ES-I3 (cell line): ENCODE results near the gene SEMA5B.

Experiments
- H3K36me3 ChIP-seq: 2 replicates; pipeline ENCODE4 v1.6.1; 2013; ENCODE audit warnings: mild to moderate bottlenecking, low read length, control low read depth, moderate library complexity; ENCODE audit not compliant: insufficient read depth
- H3K4me1 ChIP-seq: 2 replicates; pipeline ENCODE4 v1.6.1; 2013; ENCODE audit warnings: mild to moderate bottlenecking, control low read depth, low read length; ENCODE audit not compliant: insufficient read depth
- H3K9ac ChIP-seq: 2 replicates; pipeline ENCODE4 v1.6.1; 2013; ENCODE audit warnings: low read depth, mild to moderate bottlenecking, low read length, moderate library complexity
- H3K9me3 ChIP-seq: 2 replicates; pipeline ENCODE4 v1.6.1; 2013; ENCODE audit warnings: mild to moderate bottlenecking, low read length, moderate library complexity; ENCODE audit not compliant: control insufficient read depth, insufficient read depth

The SEMA5B gene

DNA sequence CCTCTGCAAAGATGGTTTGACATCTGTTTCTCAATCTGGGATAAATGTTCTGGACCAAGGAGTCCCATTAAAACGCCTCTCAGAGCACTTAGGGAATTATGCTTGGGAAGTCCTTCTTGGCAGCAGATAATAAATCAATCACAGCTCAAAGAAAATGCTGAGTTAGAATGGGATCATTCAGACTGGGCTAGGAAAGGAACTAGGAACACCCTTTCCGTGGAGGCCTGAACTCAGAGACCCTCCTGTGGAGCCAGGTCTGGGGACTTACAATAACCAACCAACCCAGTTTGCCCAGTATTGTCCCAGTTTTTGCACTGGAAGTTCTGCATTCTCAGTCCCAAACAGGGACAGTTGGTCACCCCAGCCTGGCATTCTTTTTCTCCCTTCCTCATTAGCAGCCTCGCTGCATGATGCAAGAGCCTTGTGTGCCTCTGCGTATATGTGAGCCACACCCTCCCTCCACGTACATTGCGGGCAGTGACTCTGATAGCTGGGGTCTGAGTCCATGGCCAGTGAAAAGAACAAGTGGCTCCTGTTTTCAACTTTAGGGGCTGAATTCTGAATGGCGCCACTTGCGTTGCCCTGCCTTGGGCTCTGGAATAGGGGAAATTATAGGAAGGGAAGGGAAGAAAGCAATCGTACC lies 88.7 kb downstream of the SEMA5B start:
- Histone ChIP-seq H3K36me3 (no peaks in the 10 kb centered on the region), H3K9ac (no peak overlapping the region)

DNA sequence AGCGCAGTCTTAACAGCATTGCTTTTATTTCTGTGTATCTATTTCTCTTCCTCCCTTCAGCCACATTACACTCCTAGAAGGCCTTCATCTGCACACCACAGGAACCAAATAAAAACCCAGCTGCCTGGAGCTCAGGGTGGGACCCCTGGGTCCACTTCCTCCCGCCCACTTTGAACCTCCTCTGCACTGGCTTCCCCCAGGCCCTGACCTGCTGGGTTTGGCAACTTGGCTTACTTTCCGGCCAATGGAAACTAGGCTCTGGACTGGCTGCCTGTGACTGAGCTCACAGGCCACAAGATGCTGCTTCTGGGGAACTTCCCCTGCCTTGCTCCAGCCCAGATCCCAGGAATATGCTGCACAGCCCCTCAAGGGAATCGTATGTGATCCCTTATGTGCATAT lies 89.8 kb downstream of the SEMA5B start:
- no peaks in the 10 kb centered on the region for H3K9me3 ChIP-seq
- no peaks in the 10 kb centered on the region for H3K4me1 ChIP-seq
- no peak overlapping the region for H3K9ac ChIP-seq
- H3K36me3 ChIP-seq = no peaks in the 10 kb centered on the region

More for the DNA sequence above, 88.7 kb downstream of the SEMA5B start:
- H3K9me3 ChIP-seq = no peaks in the 10 kb centered on the region
- H3K4me1 ChIP-seq = no peaks in the 10 kb centered on the region

DNA sequence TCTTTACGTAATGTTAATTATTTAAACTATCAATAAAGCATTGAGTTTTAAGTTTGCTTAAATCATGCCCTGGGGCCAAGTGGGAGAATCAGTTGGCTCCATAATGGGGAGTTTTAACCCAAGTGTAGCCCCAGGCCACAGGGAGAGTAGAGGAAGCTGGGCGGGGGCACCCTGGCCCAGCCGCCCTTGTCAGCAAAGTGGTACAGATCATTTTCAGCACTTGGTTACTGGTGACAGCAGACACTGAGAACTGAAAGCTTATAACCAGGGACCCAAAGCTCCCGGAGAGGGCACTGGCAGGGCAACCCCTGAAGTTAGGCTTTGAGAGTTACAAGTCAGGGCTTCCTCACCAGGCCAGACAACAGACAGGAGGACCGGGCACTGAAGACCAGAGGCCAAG lies 90.6 kb downstream of the SEMA5B start:
- no peaks in the 10 kb centered on the region for H3K4me1 ChIP-seq
- no peaks in the 10 kb centered on the region for H3K36me3 ChIP-seq
- no peak overlapping the region for H3K9ac ChIP-seq
- no peaks in the 10 kb centered on the region for H3K9me3 ChIP-seq

DNA sequence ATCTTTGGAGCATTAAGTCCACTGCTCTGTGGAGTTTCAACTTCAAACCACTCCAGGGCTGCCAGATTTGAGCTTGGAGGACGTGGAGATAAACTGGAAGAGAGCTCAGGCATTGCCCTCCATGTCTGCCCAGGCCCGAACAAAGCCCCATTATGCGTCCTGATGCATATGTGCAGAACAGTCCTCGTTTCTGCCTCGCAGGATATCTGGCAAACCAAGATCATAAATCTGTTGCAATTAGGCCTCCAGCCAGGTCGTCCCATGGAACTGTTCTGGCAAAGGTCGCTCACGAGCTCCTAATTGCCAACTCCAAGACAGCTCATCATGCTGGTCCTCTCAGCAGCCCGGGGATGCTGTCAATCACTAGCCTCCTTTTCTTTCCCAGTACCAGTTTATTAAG lies 91.2 kb downstream of the SEMA5B start:
- Histone ChIP-seq H3K36me3 (no peaks in the 10 kb centered on the region), H3K9me3 (no peaks in the 10 kb centered on the region), H3K9ac (no peak overlapping the region), H3K4me1 (no peaks in the 10 kb centered on the region)

DNA sequence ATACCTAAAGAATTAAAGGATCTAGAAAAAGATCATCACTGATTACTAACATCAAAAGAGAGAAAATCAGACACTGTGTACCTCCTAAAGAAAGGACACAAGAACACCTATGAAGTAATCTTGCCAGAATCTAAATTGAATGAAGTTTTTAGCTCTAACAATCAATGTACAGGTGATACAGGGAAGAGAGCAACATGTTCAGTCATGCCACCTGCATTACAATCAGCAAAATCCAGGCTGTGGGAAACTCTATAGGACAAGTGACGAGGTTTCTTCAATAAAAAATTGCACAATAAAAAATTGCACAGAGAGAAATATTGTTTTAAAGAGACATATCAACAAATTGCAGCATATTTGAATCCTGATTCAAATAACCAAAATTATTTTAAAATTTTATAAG lies 93.3 kb downstream of the SEMA5B start:
- no peak overlapping the region for H3K9ac ChIP-seq
- no peaks in the 10 kb centered on the region for H3K9me3 ChIP-seq
- no peaks in the 10 kb centered on the region for H3K36me3 ChIP-seq
- no peaks in the 10 kb centered on the region for H3K4me1 ChIP-seq

DNA sequence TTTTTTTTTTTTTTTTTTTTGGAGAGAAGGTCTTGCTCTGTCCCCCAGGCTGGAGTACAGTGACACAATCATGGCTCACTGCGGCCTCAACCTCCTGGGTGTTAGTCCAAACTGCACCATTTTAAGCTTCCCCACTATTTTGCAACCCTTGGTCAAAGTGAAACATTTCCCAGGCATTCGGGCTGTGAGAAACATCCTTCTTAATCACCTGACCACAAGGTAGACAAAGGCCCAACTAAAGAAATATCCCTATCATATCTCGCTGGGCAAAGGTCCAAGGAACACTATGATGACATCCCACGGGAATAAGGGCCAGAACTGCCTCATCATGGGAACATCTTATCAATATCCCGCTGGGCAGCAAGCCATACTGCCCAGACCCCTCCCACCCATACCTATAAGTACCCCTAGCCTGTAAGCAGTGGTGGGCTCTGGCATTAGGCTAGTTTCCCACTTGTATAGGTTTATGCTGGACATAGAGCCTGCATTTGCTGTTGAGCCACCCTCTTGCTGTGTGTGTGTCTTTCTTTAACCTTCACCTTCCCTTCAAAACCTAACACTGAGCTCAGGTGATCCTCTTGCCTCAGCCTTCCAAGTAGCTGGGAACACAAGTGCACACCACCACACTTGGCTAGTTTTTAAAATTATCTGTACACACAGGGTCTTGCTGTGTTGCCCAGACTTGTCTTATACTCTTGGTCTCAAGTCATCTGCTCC lies 95.2 kb downstream of the SEMA5B start:
- no peaks in the 10 kb centered on the region for H3K9me3 ChIP-seq
- no peaks in the 10 kb centered on the region for H3K36me3 ChIP-seq
- no peaks in the 10 kb centered on the region for H3K4me1 ChIP-seq
- H3K9ac ChIP-seq = no peak overlapping the region

DNA sequence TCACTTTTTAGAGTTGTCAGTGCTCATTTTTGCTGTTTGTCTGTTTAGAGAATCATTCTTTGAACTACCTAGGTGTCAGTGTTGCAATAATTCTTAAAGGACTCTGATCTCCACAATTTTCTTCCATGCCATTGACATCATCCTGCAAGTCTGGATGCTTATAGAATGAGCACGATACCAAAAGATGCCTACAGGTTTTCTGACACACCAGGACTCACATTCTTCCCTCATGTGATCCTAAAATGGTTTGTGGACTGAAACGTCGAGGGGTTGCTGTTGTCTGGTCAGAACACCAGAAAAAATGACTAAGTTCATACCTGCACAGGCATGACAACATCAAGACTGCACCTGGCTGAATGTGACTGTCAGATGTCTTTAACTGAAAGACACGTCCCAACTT lies 95.9 kb downstream of the SEMA5B start:
- H3K4me1 ChIP-seq = no peaks in the 10 kb centered on the region
- H3K9ac ChIP-seq = no peak overlapping the region
- no peaks in the 10 kb centered on the region for H3K36me3 ChIP-seq
- no peaks in the 10 kb centered on the region for H3K9me3 ChIP-seq

DNA sequence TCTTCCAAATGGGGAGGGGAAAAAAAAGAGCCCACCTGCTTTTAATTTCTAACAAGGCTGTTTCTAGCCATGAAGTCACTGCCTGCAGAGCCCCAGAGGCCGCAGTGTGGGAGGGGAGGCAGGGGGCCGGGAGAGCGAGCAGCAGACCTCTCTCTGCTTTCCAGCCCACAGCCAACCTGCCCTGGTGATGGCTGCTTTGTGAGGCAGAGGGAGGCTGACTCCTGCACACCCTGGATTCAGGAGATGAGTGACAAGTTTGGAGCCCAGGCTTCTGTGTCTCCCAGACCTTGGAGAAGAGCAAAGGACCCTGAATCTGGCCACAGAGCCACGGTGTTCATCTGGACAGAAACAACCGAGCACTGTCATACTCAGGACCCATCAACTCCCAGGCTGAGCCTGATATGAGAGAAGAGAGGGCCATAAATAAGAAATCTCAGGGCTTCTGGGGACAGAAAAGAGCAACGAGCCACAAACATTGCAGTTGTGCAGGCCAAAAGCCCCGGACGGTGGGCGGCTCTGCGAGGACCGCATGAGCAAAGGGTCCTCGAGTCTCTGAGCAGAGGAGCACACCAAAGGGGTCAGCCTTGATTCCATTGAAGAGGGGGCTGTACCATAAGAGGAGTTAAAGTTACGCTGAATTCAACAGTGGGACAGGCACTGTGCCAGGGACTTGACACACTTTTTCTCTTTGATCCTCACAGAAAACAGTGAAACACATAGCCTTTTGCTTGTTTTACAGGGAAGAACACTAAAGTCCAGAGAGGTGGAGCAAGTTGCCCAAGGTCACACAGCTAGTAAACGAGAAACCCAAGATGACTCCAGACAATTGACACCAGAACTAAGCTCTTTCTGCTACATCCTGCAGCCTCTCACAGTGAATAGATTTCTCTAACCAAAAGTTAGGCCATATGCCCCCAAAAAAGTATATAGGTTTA lies 97.2 kb downstream of the SEMA5B start:
- no peaks in the 10 kb centered on the region for H3K4me1 ChIP-seq
- H3K9me3 ChIP-seq = no peaks in the 10 kb centered on the region
- H3K9ac ChIP-seq = no peak overlapping the region
- no peaks in the 10 kb centered on the region for H3K36me3 ChIP-seq

DNA sequence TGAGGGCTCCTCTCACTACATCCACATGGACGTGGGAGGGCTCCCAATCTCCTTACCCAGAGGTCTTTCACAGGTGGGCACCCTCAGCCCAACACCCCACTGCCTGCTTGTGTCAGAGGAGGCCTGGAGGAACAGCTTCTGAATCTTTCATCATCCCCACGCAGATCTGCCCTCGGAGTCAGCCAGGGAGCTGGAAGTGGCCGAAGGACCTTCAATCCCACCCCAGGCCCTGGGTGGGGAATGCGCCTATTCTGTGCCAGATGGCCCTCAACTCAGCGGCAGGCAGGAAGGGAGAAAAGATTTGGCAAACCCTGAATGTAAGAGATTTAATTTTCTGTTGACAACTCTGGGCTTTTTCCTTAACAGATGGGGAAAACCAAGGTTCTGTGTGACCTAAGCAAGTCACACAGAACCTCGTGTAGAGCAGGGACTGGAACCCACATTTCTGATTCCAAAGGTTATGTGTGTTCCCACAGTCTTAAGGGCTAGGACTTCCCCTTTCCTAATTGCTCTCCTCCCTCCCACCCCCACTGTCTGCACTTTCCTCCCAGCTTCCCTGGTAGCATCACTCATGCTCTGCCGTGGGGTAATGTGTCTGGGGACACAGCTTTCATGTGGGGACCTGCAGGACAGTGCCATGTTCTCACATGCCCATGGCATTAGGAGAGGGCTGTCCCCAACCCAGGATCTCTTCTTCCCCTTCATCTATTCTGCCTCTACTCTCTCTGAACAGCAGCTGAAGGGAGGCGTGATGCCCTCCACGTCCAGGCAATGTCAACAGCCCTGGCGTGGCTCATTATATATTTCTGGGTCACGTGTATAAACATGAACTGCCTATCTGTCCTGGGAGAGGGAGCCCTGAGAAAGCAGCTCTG lies 98.1 kb downstream of the SEMA5B start:
- H3K36me3 ChIP-seq = no peaks in the 10 kb centered on the region
- H3K9me3 ChIP-seq = no peaks in the 10 kb centered on the region
- no peaks in the 10 kb centered on the region for H3K4me1 ChIP-seq
- H3K9ac ChIP-seq = no peak overlapping the region

DNA sequence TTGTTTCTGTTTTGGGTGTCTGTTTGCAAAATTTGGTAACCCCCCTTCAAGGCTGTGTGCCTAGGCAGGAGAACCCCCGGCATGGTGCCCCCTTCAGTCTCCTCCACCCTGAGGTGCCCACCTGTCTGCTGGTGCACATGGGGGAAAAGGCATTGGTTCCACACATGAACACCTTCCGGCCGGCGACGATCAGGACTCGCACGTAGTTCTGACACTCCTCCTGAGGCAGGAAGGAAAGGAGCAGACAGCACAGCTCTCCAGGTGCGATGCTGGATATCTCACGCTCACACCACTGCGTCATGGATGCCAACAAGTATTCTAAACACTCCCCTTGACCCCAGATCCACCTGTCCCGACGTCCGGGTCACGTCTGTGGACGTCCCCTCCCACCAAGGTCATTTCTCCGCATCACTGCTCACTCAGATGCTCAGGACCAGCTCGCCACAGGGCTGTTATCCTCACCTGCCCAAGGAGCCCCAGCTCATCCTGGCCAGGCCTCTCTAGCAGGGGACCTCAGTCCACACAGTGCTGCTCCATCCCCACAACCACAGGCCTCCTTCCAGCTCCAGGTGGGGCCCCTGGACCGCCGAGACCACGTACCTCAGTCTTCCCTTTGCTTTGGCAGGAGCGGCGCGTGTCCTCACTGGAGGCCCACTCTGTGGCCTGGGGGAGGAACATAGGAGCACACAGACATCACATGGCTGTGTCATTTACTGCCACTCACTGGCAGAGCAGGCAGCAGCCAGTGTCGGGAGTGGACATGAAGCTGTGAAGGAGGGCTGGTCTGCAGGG lies 99.0 kb downstream of the SEMA5B start:
- Histone ChIP-seq H3K9ac (no peak overlapping the region), H3K4me1 (no peaks in the 10 kb centered on the region), H3K36me3 (no peaks in the 10 kb centered on the region)

DNA sequence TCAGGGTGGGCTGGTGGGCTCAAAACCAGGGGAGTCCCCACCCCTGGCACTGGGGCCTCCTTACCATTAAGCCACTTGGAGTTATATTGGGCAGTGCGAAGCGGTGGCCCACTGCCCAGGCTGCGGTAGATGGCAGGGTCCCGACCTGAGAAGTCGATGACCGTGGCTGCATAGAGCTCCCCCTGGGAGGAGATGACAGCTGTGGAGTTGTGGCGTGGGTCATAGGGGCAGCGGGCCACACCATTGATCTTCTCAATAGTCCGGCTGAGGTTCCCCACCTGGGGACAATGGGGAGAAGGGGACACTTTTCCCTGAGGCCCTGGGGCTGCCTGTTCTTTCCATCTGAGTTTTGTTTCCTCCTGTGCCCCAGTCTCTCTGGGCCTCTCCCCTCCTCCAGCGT lies 99.8 kb downstream of the SEMA5B start:
- H3K4me1 ChIP-seq = no peaks in the 10 kb centered on the region
- no peaks in the 10 kb centered on the region for H3K36me3 ChIP-seq
- H3K9me3 ChIP-seq = no peaks in the 10 kb centered on the region
- H3K9ac ChIP-seq = no peak overlapping the region

More for the DNA sequence above, 99.0 kb downstream of the SEMA5B start:
- no peaks in the 10 kb centered on the region for H3K9me3 ChIP-seq

DNA sequence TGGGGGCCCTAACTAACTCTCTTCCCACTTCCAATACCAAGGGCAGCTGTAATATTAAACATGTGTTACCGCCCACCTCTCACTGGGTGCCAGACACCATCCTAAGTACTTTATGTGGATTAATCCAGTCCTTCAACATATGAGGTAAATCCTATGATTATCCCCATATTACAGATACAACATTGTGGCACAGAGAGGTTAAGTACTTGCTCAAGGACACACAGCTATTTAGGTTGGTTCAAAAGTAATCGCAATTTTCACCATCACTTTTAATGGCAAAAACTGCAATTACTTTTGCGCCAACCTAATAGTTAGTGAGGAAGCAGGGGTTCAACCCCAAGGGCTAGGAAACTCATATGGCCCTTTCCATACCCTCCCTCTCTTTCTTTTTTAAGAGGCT lies 100.8 kb downstream of the SEMA5B start:
- no peaks in the 10 kb centered on the region for H3K4me1 ChIP-seq
- H3K36me3 ChIP-seq = no peaks in the 10 kb centered on the region
- H3K9me3 ChIP-seq = no peaks in the 10 kb centered on the region
- no peak overlapping the region for H3K9ac ChIP-seq

DNA sequence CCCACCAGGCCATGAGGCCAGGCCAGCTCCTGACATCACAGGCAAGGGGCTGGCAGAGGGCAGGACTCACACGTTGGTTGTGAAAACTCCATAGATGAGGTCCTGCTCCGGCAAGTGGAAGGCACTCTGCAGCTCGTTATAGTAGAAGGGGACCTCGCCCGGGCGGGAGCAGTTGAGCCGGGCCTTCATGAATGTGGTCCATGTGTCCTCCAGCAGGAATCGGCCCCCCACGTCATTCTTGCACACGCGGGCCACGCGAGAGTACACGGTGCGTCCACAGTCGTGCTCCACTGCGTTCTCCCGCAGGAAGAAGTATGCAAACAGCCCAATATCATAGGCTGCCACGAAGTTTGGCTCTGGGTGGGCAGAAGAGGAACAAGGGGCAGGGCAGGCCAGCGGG lies 101.2 kb downstream of the SEMA5B start:
- Histone ChIP-seq H3K9me3 (no peaks in the 10 kb centered on the region), H3K4me1 (no peaks in the 10 kb centered on the region), H3K36me3 (no peaks in the 10 kb centered on the region), H3K9ac (no peak overlapping the region)
